Lung (tissue), 12 donors: ENCODE measurements around the gene SPON1. TPM values are rescaled to one million over a fixed set of nuclear protein-coding genes. Genes with fewer than 3 reads are reported as not detected.
A peak's percentile ranks its signal among the peaks of the same experiment; 100 is the strongest.

ENCODE experiments used
- ATAC-seq: fragments of 200-7000 bp; cut with Tn5 transposase; one replicate; pipeline ENCODE4 v1.9.1; 2020; ENCODE audit warnings: moderate number of reproducible peaks; ENCODE audit not compliant: insufficient read depth, low FRiP score
- DNase-seq, 3 donors: peaks; one replicate each; pipeline ENCODE4 v3.0.0-alpha.2; 2013 to 2017
- H3K27ac ChIP-seq, 2 donors: one replicate each; pipeline ENCODE4 v1.5.1; 2013; ENCODE audit warnings: mild to moderate bottlenecking in 2 of 2, moderate library complexity in 2 of 2, control low read depth in 1 of 2, inconsistent platforms in 1 of 2, low read depth in 1 of 2, low read length in 1 of 2
- H3K27me3 ChIP-seq, 3 donors: one replicate each; pipeline ENCODE4 v1.5.1; 2013; ENCODE audit warnings: low read length in 2 of 3; ENCODE audit not compliant: control insufficient read depth in 3 of 3, insufficient read depth in 3 of 3
- H3K36me3 ChIP-seq, 4 donors: one replicate each; pipeline ENCODE4 v1.5.1; 2013; ENCODE audit warnings: low read length in 4 of 4, mild to moderate bottlenecking in 1 of 4, moderate library complexity in 1 of 4; ENCODE audit not compliant: control insufficient read depth in 4 of 4, insufficient read depth in 4 of 4
- H3K4me1 ChIP-seq, 5 donors: one replicate each; pipeline ENCODE4 v1.5.1; 2013; ENCODE audit warnings: low read length in 5 of 5, mild to moderate bottlenecking in 2 of 5, moderate library complexity in 1 of 5; ENCODE audit not compliant: control insufficient read depth in 5 of 5, insufficient read depth in 5 of 5
- H3K4me3 ChIP-seq: one replicate; pipeline ENCODE4 v1.5.1; 2013; ENCODE audit warnings: mild to moderate bottlenecking, control low read depth, moderate library complexity
- H3K9ac ChIP-seq, 2 donors: one replicate each; pipeline ENCODE4 v1.5.1; 2013; ENCODE audit warnings: low read length in 2 of 2, control low read depth in 1 of 2; ENCODE audit not compliant: insufficient read depth in 1 of 2
- H3K9me3 ChIP-seq, 4 donors: one replicate each; pipeline ENCODE4 v1.5.1; 2013; ENCODE audit warnings: low read length in 3 of 4, mild to moderate bottlenecking in 1 of 4, moderate library complexity in 1 of 4; ENCODE audit not compliant: control insufficient read depth in 4 of 4, insufficient read depth in 3 of 4
- CTCF ChIP-seq: IDR thresholded peaks from 2 replicates; pipeline ENCODE4 v1.5.1; 2012; ENCODE audit warnings: mild to moderate bottlenecking; ENCODE audit errors: control extremely low read depth, extremely low read depth
- WGBS, 2 donors: extraction: QIAGEN DNeasy Blood & Tissue Kit; methylation state at CpG; one replicate each; pipeline ENCODE4 v1.1.7; 2013; 5-methylcytosine and 5-hydroxymethylcytosine counted together
- polyA plus RNA-seq, 2 donors: library from polyadenylated mRNA; stranded (reverse); fragments of 200-250 nt; gene quantifications; one replicate each; pipeline ENCODE4 v1.2.1, GENCODE V29; 2013
- total RNA-seq, 2 donors: library from RNA; depleted of rRNA in 1 of 2; stranded (reverse); fragments of >200 nt in 1 of 2; gene quantifications; one replicate each; pipeline ENCODE4 v1.2.1, GENCODE V29; 2014 to 2021
- donor health status: control.
- donor health status: control.
- donor health status: Bipolar disorder and iron deficiency.
- donor health status: healthy.
- donor health status: DM: yes; HTN: yes; CAD: no.

The SPON1 gene
- total and polyA plus RNA-seq, 4 donors = 8.4 to 98.6 (median 59.9) TPM

GRCh38 chr11:14041565-14041964, 79.0 kb downstream of the SPON1 start:
- H3K9ac ChIP-seq = no peak overlapping the region
- H3K9me3 ChIP-seq = no peaks in the 10 kb centered on the region
- H3K4me3 ChIP-seq = no peak overlapping the region
- H3K27me3 ChIP-seq = no peaks in the 10 kb centered on the region
- DNase-seq = no peak
- TF ChIP-seq CTCF = no peak
- ATAC-seq = no peak
- H3K4me1 ChIP-seq = no peaks in the 10 kb centered on the region
- H3K27ac ChIP-seq = no peak overlapping the region
- no peaks in the 10 kb centered on the region for H3K36me3 ChIP-seq
- 82 to 86% methylated on average over 4 of the region's 4 CpGs for WGBS, 2 donors

GRCh38 chr11:14042686-14043465, 80.4 kb downstream of the SPON1 start:
- H3K27me3 ChIP-seq = no peaks in the 10 kb centered on the region
- WGBS, 2 donors = 93 to 95% methylated on average over 4 of the region's 4 CpGs
- no peaks in the 10 kb centered on the region for H3K4me1 ChIP-seq
- H3K4me3 ChIP-seq = no peak overlapping the region
- no peaks in the 10 kb centered on the region for H3K9me3 ChIP-seq
- ATAC-seq = no peak
- H3K27ac ChIP-seq = no peak overlapping the region
- no peak overlapping the region for H3K9ac ChIP-seq
- H3K36me3 ChIP-seq = no peaks in the 10 kb centered on the region
- peak in 2 of 3 donors; percentile 55 to 66 for DNase-seq
- no peak for TF ChIP-seq CTCF

GRCh38 chr11:14044916-14045315, 82.4 kb downstream of the SPON1 start:
- 73 to 83% methylated on average over 3 of the region's 3 CpGs for WGBS, 2 donors
- H3K9ac ChIP-seq = no peak overlapping the region

More at GRCh38 chr11:14044916-14045315, 82.4 kb downstream of the SPON1 start:
- Histone ChIP-seq H3K36me3 (peaks cover 0 to 2% (median 0%) of the 10 kb centered on the region in 4 donors), H3K9me3 (no peaks in the 10 kb centered on the region), H3K27ac (no peak overlapping the region), H3K27me3 (no peaks in the 10 kb centered on the region), H3K4me3 (no peak overlapping the region), H3K4me1 (no peaks in the 10 kb centered on the region)
- DNase-seq (peak in 2 of 3 donors; percentile 53 to 78), ATAC-seq (no peak)
- TF ChIP-seq CTCF = no peak
